ENCODE results near the gene TMCC1.

DNA sequence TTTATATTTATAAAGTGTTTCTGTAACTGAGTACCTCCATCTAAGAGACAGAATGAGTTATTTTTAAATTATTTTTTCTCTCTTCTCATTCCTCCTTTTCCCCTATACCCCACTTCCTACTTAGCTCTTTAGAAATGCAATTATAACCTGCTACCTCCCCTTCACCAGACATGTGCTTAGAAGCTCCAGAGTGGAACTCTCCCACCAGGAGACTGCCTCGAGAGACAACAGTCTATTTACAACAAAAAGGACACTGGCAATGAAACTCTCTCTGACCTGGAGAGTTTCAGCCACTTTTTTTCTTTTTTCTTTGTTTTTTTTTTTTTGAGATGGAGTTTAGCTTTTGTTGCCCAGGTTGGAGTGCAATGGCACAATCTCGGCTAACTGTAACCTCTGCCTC lies 177.7 kb downstream of the TMCC1 start:
- TF ChIP-seq, protein P1, sequence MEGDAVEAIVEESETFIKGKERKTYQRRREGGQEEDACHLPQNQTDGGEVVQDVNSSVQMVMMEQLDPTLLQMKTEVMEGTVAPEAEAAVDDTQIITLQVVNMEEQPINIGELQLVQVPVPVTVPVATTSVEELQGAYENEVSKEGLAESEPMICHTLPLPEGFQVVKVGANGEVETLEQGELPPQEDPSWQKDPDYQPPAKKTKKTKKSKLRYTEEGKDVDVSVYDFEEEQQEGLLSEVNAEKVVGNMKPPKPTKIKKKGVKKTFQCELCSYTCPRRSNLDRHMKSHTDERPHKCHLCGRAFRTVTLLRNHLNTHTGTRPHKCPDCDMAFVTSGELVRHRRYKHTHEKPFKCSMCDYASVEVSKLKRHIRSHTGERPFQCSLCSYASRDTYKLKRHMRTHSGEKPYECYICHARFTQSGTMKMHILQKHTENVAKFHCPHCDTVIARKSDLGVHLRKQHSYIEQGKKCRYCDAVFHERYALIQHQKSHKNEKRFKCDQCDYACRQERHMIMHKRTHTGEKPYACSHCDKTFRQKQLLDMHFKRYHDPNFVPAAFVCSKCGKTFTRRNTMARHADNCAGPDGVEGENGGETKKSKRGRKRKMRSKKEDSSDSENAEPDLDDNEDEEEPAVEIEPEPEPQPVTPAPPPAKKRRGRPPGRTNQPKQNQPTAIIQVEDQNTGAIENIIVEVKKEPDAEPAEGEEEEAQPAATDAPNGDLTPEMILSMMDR (conservative IDR thresholded peaks at IDR 0.05; ENCODE audit: low read length): no peak
- TF ChIP-seq EZH2phosphoT487 (IDR thresholded peaks at IDR 0.05; ENCODE audit: borderline replicate concordance): no peak
